Activated naive CD4-positive, alpha-beta T cell treated with anti-CD3 and anti-CD28 coated beads for 36 hours (primary cell): Measurements from ENCODE around the gene CROT. TPM values are rescaled to one million over a fixed set of nuclear protein-coding genes. Genes with fewer than 3 reads are reported as not detected.

Source experiments
- CTCF ChIA-PET: fragments of 350-600 bp; sonication (Branson Sonifier 250); formaldehyde crosslinking; loops from one replicate; lab custom pipeline; 2021; ENCODE audit warnings: antibody characterized with exemption; lab: Charles Lee
- DNase-seq: peaks from one replicate; pipeline ENCODE4 v3.0.0-alpha.2; 2020
- H3K27ac Mint-ChIP-seq: one replicate; pipeline ENCODE4 v1.8.0; 2021; ENCODE audit warnings: mild to moderate bottlenecking, mixed read lengths
- H3K27me3 Mint-ChIP-seq: one replicate; pipeline ENCODE4 v1.8.0; 2021; ENCODE audit warnings: low read depth, mixed read lengths
- H3K36me3 Mint-ChIP-seq: one replicate; pipeline ENCODE4 v1.8.0; 2021; ENCODE audit warnings: low read depth, mixed read lengths
- H3K4me1 Mint-ChIP-seq: one replicate; pipeline ENCODE4 v1.8.0; 2021; ENCODE audit warnings: low read depth, mixed read lengths
- H3K4me3 Mint-ChIP-seq: one replicate; pipeline ENCODE4 v1.8.0; 2021; ENCODE audit warnings: mild to moderate bottlenecking, moderate library complexity, mixed read lengths
- H3K9me3 Mint-ChIP-seq: one replicate; pipeline ENCODE4 v1.8.0; 2021; ENCODE audit warnings: mixed read lengths
- intact Hi-C: fragments of 100-400 bp; cut with micrococcal nuclease; formaldehyde crosslinking; loops from one replicate; pipeline ENCODE4 v1.15.1; 2023
- total RNA-seq, 2 experiments: library from RNA; stranded (reverse); gene quantifications; one replicate each; pipeline ENCODE4 v1.2.3, GENCODE V29; 2021

The CROT gene
- total RNA-seq, 2 experiments from 2014 or later = 6.0 to 6.1 TPM

GRCh38 chr7:87391020-87391701, 45.7 kb downstream of the CROT start:
- intact Hi-C loops = no loop called here
- peaks cover 37% of the 10 kb centered on the region for H3K36me3 Mint-ChIP-seq
- DNase-seq = no peak

GRCh38 chr7:87395442-87396020, 50.1 kb downstream of the CROT start:
- H3K27ac Mint-ChIP-seq = no peak overlapping the region
- H3K27me3 Mint-ChIP-seq = no peaks in the 10 kb centered on the region
- no peak for DNase-seq
- H3K9me3 Mint-ChIP-seq = no peaks in the 10 kb centered on the region
- peaks cover 21% of the 10 kb centered on the region for H3K36me3 Mint-ChIP-seq
- H3K4me1 Mint-ChIP-seq = no peaks in the 10 kb centered on the region
- CTCF ChIA-PET = no interaction called here
- no peak overlapping the region for H3K4me3 Mint-ChIP-seq
- intact Hi-C loops = no loop called here

More at GRCh38 chr7:87391020-87391701, 45.7 kb downstream of the CROT start:
- H3K27me3 Mint-ChIP-seq = no peaks in the 10 kb centered on the region
- H3K4me3 Mint-ChIP-seq = no peak overlapping the region
- CTCF ChIA-PET = no interaction called here
- no peaks in the 10 kb centered on the region for H3K9me3 Mint-ChIP-seq
- H3K27ac Mint-ChIP-seq = no peak overlapping the region
- no peaks in the 10 kb centered on the region for H3K4me1 Mint-ChIP-seq

DNA sequence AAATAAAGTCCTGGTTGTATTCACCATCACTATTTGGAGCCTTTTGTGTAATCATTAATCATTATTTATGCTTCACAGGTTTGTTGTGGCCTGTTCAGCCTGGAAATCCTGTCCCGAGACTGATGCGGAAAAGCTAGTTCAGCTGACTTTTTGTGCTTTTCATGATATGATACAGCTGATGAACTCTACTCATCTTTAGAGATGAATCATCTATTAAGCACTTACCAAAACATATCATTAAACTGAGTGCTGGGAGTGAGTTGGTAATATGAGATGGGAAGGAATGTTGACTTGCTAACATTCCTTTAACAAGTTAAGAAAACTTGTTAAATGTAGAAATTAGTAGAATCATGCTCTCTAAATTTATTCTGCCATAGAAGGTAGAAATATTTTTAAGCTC, 53.0 kb downstream of the CROT start:
- H3K36me3 Mint-ChIP-seq = peaks cover 7% of the 10 kb centered on the region
- CTCF ChIA-PET = no interaction called here
- H3K4me1 Mint-ChIP-seq = no peaks in the 10 kb centered on the region
- no peaks in the 10 kb centered on the region for H3K9me3 Mint-ChIP-seq
- no peak for DNase-seq
- intact Hi-C loops = no loop called here
- H3K4me3 Mint-ChIP-seq = no peak overlapping the region
- no peaks in the 10 kb centered on the region for H3K27me3 Mint-ChIP-seq
- H3K27ac Mint-ChIP-seq = no peak overlapping the region

- no peaks in the 10 kb centered on the region for H3K9me3 Mint-ChIP-seq
- no peak overlapping the region for H3K27ac Mint-ChIP-seq
- no peaks in the 10 kb centered on the region for H3K4me1 Mint-ChIP-seq
- peaks cover 3% of the 10 kb centered on the region for H3K27me3 Mint-ChIP-seq
- no peaks in the 10 kb centered on the region for H3K36me3 Mint-ChIP-seq
- CTCF ChIA-PET = interaction anchor here (0.7 to 0.9 kb wide), 2 partner anchors 12 to 20 kb away, joined by 3 read pairs; no protein-coding TSS in a partner anchor
- intact Hi-C loops = no loop called here
- H3K4me3 Mint-ChIP-seq = no peak overlapping the region
- DNase-seq = no peak
These were observed 59.2 kb downstream of the CROT start for GRCh38 chr7:87404674-87405073.

DNA sequence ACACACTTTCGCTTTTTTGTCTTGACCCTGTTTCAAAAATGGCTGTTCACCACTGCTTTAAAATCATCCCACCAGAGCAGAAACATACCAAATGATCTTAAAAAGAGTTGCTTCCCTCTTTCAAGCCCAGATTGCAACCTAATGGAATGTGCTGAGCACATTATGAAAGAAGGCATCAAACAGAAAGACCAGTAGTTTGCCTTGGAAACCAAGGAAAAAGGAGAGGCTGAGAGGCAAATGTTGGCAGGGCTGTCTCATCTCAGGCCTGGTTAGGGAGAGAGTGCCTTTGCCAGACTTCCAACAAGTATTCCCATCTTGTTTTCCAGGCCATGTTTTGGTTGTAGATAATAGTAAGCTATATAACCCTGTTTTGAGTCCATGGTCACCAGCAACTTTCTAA, 65.7 kb downstream of the CROT start:
- peaks cover 3% of the 10 kb centered on the region for H3K27me3 Mint-ChIP-seq
- H3K36me3 Mint-ChIP-seq = no peaks in the 10 kb centered on the region
- CTCF ChIA-PET = no interaction called here
- H3K4me1 Mint-ChIP-seq = no peaks in the 10 kb centered on the region
- no peaks in the 10 kb centered on the region for H3K9me3 Mint-ChIP-seq
- no peak overlapping the region for H3K27ac Mint-ChIP-seq
- no peak overlapping the region for H3K4me3 Mint-ChIP-seq
- DNase-seq = no peak
- intact Hi-C loops = loop anchor here (10.0 kb wide), 1 partner anchor 1516 kb away; no protein-coding TSS in a partner anchor

- CTCF ChIA-PET = interaction anchor here (0.6 to 1.6 kb wide), 3 partner anchors 10 to 87 kb away, joined by 3 to 6 read pairs (median 3); no protein-coding TSS in a partner anchor
- Mint-ChIP-seq H3K4me1 (no peaks in the 10 kb centered on the region), H3K9me3 (no peaks in the 10 kb centered on the region), H3K27ac (no peak overlapping the region), H3K36me3 (no peaks in the 10 kb centered on the region), H3K27me3 (no peaks in the 10 kb centered on the region), H3K4me3 (no peak overlapping the region)
- intact Hi-C loops = loop anchor here (10.0 kb wide), 1 partner anchor 1518 kb away; no protein-coding TSS in a partner anchor
- no peak for DNase-seq
These were observed 67.6 kb downstream of the CROT start for GRCh38 chr7:87413029-87413428.

GRCh38 chr7:87413951-87414793, 68.7 kb downstream of the CROT start:
- Mint-ChIP-seq H3K27me3 (no peaks in the 10 kb centered on the region), H3K4me1 (no peaks in the 10 kb centered on the region), H3K36me3 (no peaks in the 10 kb centered on the region), H3K27ac (no peak overlapping the region), H3K4me3 (no peak overlapping the region), H3K9me3 (no peaks in the 10 kb centered on the region)
- intact Hi-C loops = loop anchor here (10.0 kb wide), 1 partner anchor 1519 kb away; no protein-coding TSS in a partner anchor
- CTCF ChIA-PET = interaction anchor here (0.6 to 3.8 kb wide), 7 partner anchors 11 to 487 kb away, joined by 3 to 26 read pairs (median 4); no protein-coding TSS in a partner anchor
- no peak for DNase-seq

- DNase-seq = no peak
These were observed 69.3 kb downstream of the CROT start for GRCh38 chr7:87414794-87415188.

GRCh38 chr7:87416682-87417587, 71.5 kb downstream of the CROT start:
- no peak overlapping the region for H3K27ac Mint-ChIP-seq
- no peak overlapping the region for H3K4me3 Mint-ChIP-seq
- CTCF ChIA-PET = interaction anchor here (0.9 to 4.0 kb wide), 18 partner anchors 11 to 502 kb away, joined by 3 to 29 read pairs (median 4); partner anchors contain the start of gene DMTF1
- no peaks in the 10 kb centered on the region for H3K9me3 Mint-ChIP-seq
- DNase-seq = peak; percentile 85
- no peaks in the 10 kb centered on the region for H3K27me3 Mint-ChIP-seq
- no peaks in the 10 kb centered on the region for H3K4me1 Mint-ChIP-seq
- intact Hi-C loops = loop anchor here (1.0 to 10.0 kb wide), 10 partner anchors 72 to 1522 kb away; partner anchors contain the start of genes CROT, DMTF1 and ELAPOR2
- no peaks in the 10 kb centered on the region for H3K36me3 Mint-ChIP-seq

More at GRCh38 chr7:87414794-87415188, 69.3 kb downstream of the CROT start:
- Mint-ChIP-seq H3K9me3 (no peaks in the 10 kb centered on the region), H3K27ac (no peak overlapping the region), H3K4me3 (no peak overlapping the region), H3K4me1 (no peaks in the 10 kb centered on the region), H3K27me3 (no peaks in the 10 kb centered on the region), H3K36me3 (no peaks in the 10 kb centered on the region)
- CTCF ChIA-PET = interaction anchor here (1.0 to 4.0 kb wide), 9 partner anchors 9 to 488 kb away, joined by 3 to 29 read pairs (median 6); no protein-coding TSS in a partner anchor
- intact Hi-C loops = loop anchor here (5.0 to 10.0 kb wide), 3 partner anchors 357 to 1520 kb away; partner anchors contain the start of gene ELAPOR2

- Mint-ChIP-seq H3K4me1 (no peaks in the 10 kb centered on the region), H3K36me3 (no peaks in the 10 kb centered on the region), H3K4me3 (no peak overlapping the region), H3K27me3 (no peaks in the 10 kb centered on the region), H3K9me3 (no peaks in the 10 kb centered on the region), H3K27ac (no peak overlapping the region)
- no peak for DNase-seq
- CTCF ChIA-PET = interaction anchor here (0.6 to 1.0 kb wide), 3 partner anchors 14 to 487 kb away, joined by 3 to 11 read pairs (median 3); no protein-coding TSS in a partner anchor
- intact Hi-C loops = no loop called here
These were observed 74.7 kb downstream of the CROT start for GRCh38 chr7:87420173-87420572.

GRCh38 chr7:87424075-87424474, 78.6 kb downstream of the CROT start:
- Mint-ChIP-seq H3K27me3 (peaks cover 4% of the 10 kb centered on the region), H3K9me3 (no peaks in the 10 kb centered on the region), H3K4me3 (no peak overlapping the region), H3K36me3 (no peaks in the 10 kb centered on the region), H3K4me1 (no peaks in the 10 kb centered on the region), H3K27ac (no peak overlapping the region)
- intact Hi-C loops = no loop called here
- CTCF ChIA-PET = interaction anchor here (0.8 kb wide), 1 partner anchor 20 kb away, joined by 3 read pairs; no protein-coding TSS in a partner anchor
- no peak for DNase-seq
